GM23248 (cell line): Measurements from ENCODE around the gene MANF. TPM values are rescaled to one million over a fixed set of nuclear protein-coding genes. Genes with fewer than 3 reads are reported as not detected.

ENCODE experiments used
- DNase-seq: peaks from one replicate; pipeline ENCODE4 v3.0.0-alpha.2; 2015
- H2AFZ ChIP-seq: fragments of 200-600 bp; sonication (generic); 2 replicates; pipeline ENCODE4 v1.6.1; 2016; ENCODE audit warnings: antibody characterized with exemption
- H3F3A ChIP-seq: fragments of 200-600 bp; sonication (generic); 2 replicates; pipeline ENCODE4 v1.6.1; 2016; ENCODE audit warnings: mild to moderate bottlenecking, antibody characterized with exemption, mixed run types; ENCODE audit not compliant: insufficient read depth
- H3K27ac ChIP-seq: fragments of 200-600 bp; sonication (generic); 2 replicates; pipeline ENCODE4 v1.5.1; 2016; ENCODE audit warnings: mild to moderate bottlenecking
- H3K27me3 ChIP-seq: fragments of 200-600 bp; sonication (generic); replicated peaks from 2 replicates; pipeline ENCODE4 v1.6.1; 2016; ENCODE audit warnings: mild to moderate bottlenecking; ENCODE audit not compliant: insufficient read depth
- H3K36me3 ChIP-seq: fragments of 200-600 bp; sonication (generic); 2 replicates; pipeline ENCODE4 v1.6.1; 2016; ENCODE audit warnings: low read depth, mild to moderate bottlenecking
- H3K4me1 ChIP-seq: fragments of 200-600 bp; sonication (generic); 2 replicates; pipeline ENCODE4 v1.6.1; 2016; ENCODE audit warnings: mild to moderate bottlenecking; ENCODE audit not compliant: insufficient read depth
- H3K4me2 ChIP-seq: fragments of 200-600 bp; sonication (generic); one replicate; pipeline ENCODE4 v1.6.1; 2016; ENCODE audit warnings: mild to moderate bottlenecking; ENCODE audit not compliant: unreplicated experiment
- H3K4me3 ChIP-seq: fragments of 200-600 bp; sonication (generic); 2 replicates; pipeline ENCODE4 v1.5.1; 2016; ENCODE audit warnings: mild to moderate bottlenecking
- H3K79me2 ChIP-seq: fragments of 200-600 bp; sonication (generic); 2 replicates; pipeline ENCODE4 v1.6.1; 2016; ENCODE audit warnings: mild to moderate bottlenecking; ENCODE audit not compliant: insufficient read depth
- H3K9ac ChIP-seq: fragments of 200-600 bp; sonication (generic); 2 replicates; pipeline ENCODE4 v1.6.1; 2016; ENCODE audit warnings: mild to moderate bottlenecking
- H3K9me2 ChIP-seq: fragments of 200-600 bp; sonication (generic); 2 replicates; pipeline ENCODE4 v1.6.1; 2016; ENCODE audit warnings: mixed run types, mild to moderate bottlenecking, moderate library complexity; ENCODE audit not compliant: insufficient read depth
- H3K9me3 ChIP-seq: fragments of 200-600 bp; sonication (generic); one replicate; pipeline ENCODE4 v1.6.1; 2017; ENCODE audit warnings: low read depth
- H4K20me1 ChIP-seq: fragments of 200-600 bp; sonication (generic); 2 replicates; pipeline ENCODE4 v1.6.0; 2016; ENCODE audit not compliant: insufficient read depth
- EZH2 ChIP-seq: fragments of 200-600 bp; sonication (generic); IDR thresholded peaks from 2 replicates; pipeline ENCODE4 v1.6.1; 2018; ENCODE audit warnings: antibody characterized with exemption, mild to moderate bottlenecking; ENCODE audit not compliant: insufficient read depth, poor library complexity, severe bottlenecking
- EZH2phosphoT487 ChIP-seq: fragments of 200-600 bp; sonication (generic); IDR thresholded peaks from 2 replicates; pipeline ENCODE4 v1.6.1; 2018; ENCODE audit warnings: antibody characterized with exemption, moderate library complexity, mild to moderate bottlenecking, low read depth; ENCODE audit not compliant: insufficient read depth
- WGBS, 2 experiments: methylation state at CpG; one replicate each; pipeline ENCODE4 v1.1.6; 2015 to 2017; ENCODE audit warnings: low lambda C conversion rate in 2 of 2, low coverage in 1 of 2; ENCODE audit errors: missing lambda C conversion rate in 2 of 2; 5-methylcytosine and 5-hydroxymethylcytosine counted together
- in situ Hi-C: fragments of 300-500 bp; cut with MboI; formaldehyde crosslinking; loops from 2 replicates; pipeline ENCODE4 v1.15.0; 2020
- polyA plus RNA-seq: library from polyadenylated mRNA; unstranded; fragments of >200 nt; fragmentation: Nextera tagmentation; extraction: Ambion mirVana; gene quantifications from 2 replicates; pipeline ENCODE4 v1.2.1, GENCODE V29; 2016
- total RNA-seq: library from RNA; depleted of rRNA; stranded (reverse); fragments of >200 nt; shearing (Covaris generic); gene quantifications from 2 replicates; pipeline ENCODE4 v1.2.3, GENCODE V29; 2014

Gene MANF
- total and polyA plus RNA-seq, 2 experiments from 2014 or later: 31.1 to 61.2 TPM

- peaks cover 22% of the 10 kb centered on the region for H3K36me3 ChIP-seq
- DNase-seq: no peak
- peaks cover 29% of the 10 kb centered on the region for H3K79me2 ChIP-seq
- H3K9me3 ChIP-seq: no peaks in the 10 kb centered on the region
- H3K4me1 ChIP-seq: peaks cover 9% of the 10 kb centered on the region; the same call in 1 of the 2 replicates
- H3F3A ChIP-seq: peaks cover 24% of the 10 kb centered on the region
- H3K27ac ChIP-seq: no peak overlapping the region
- TF ChIP-seq EZH2: no peak
- no peak for TF ChIP-seq EZH2phosphoT487
- H2AFZ ChIP-seq: no peak overlapping the region
- no peaks in the 10 kb centered on the region; the same call in 1 of the 2 replicates for H4K20me1 ChIP-seq
- no peak overlapping the region for H3K9ac ChIP-seq
- no peaks in the 10 kb centered on the region for H3K9me2 ChIP-seq
- no peaks in the 10 kb centered on the region for H3K27me3 ChIP-seq
- WGBS, 2 experiments: 91 to 94% methylated on average over 8 of the region's 8 CpGs
- in situ Hi-C loops: no loop called here
- H3K4me3 ChIP-seq: no peak overlapping the region
- no peak overlapping the region for H3K4me2 ChIP-seq
Observed at GRCh38 chr3:51398595-51399310, 13.7 kb downstream of the MANF start.

GRCh38 chr3:51400166-51400565 lies 15.1 kb downstream of the MANF start:
- peaks cover 24% of the 10 kb centered on the region for H3F3A ChIP-seq
- no peak overlapping the region for H3K4me2 ChIP-seq
- WGBS, 2 experiments: 96 to 98% methylated on average over 4 of the region's 4 CpGs
- H3K27ac ChIP-seq: no peak overlapping the region
- no peak overlapping the region for H3K9ac ChIP-seq
- no peaks in the 10 kb centered on the region for H3K9me3 ChIP-seq
- no peak for TF ChIP-seq EZH2phosphoT487
- no peak for TF ChIP-seq EZH2
- H3K4me3 ChIP-seq: no peak overlapping the region
- H3K4me1 ChIP-seq: no peaks in the 10 kb centered on the region; the same call in 1 of the 2 replicates
- H3K36me3 ChIP-seq: peaks cover 10% of the 10 kb centered on the region; the same call in 1 of the 2 replicates
- H3K9me2 ChIP-seq: no peaks in the 10 kb centered on the region
- no peaks in the 10 kb centered on the region for H3K27me3 ChIP-seq
- DNase-seq: no peak
- no peaks in the 10 kb centered on the region for H4K20me1 ChIP-seq
- H3K79me2 ChIP-seq: peaks cover 15% of the 10 kb centered on the region
- no peak overlapping the region for H2AFZ ChIP-seq
- in situ Hi-C loops: no loop called here

GRCh38 chr3:51401735-51402134 lies 16.6 kb downstream of the MANF start:
- TF ChIP-seq EZH2 (no peak), EZH2phosphoT487 (no peak)
- in situ Hi-C loops: no loop called here
- Histone ChIP-seq H2AFZ (no peak overlapping the region), H3K79me2 (0 out of 2 replicates have a peak, but pooled peaks cover 4% of the 10 kb centered on the region), H3K9me3 (no peaks in the 10 kb centered on the region), H3K27ac (no peak overlapping the region), H3K9me2 (no peaks in the 10 kb centered on the region), H3K9ac (no peak overlapping the region), H3K36me3 (peaks cover 6% of the 10 kb centered on the region; the same call in 1 of the 2 replicates), H3K4me1 (no peaks in the 10 kb centered on the region), H3K4me2 (no peak overlapping the region), H4K20me1 (no peaks in the 10 kb centered on the region), H3F3A (peaks cover 22% of the 10 kb centered on the region), H3K4me3 (no peak overlapping the region), H3K27me3 (no peaks in the 10 kb centered on the region)
- DNase-seq: no peak
- WGBS, 2 experiments: 82 to 85% methylated on average over 4 of the region's 4 CpGs

GRCh38 chr3:51403675-51404074 lies 18.6 kb downstream of the MANF start:
- H3K4me2 ChIP-seq: no peak overlapping the region
- H3K9me2 ChIP-seq: no peaks in the 10 kb centered on the region
- H3K79me2 ChIP-seq: 0 out of 2 replicates have a peak, but pooled peaks cover 4% of the 10 kb centered on the region
- H3K9me3 ChIP-seq: no peaks in the 10 kb centered on the region
- H3K9ac ChIP-seq: no peak overlapping the region
- in situ Hi-C loops: no loop called here
- H4K20me1 ChIP-seq: no peaks in the 10 kb centered on the region
- peaks cover under 1% of the 10 kb centered on the region; the same call in 1 of the 2 replicates for H3K36me3 ChIP-seq
- H3K27me3 ChIP-seq: no peaks in the 10 kb centered on the region
- no peak overlapping the region for H3K4me3 ChIP-seq
- 0 out of 2 replicates have a peak, but pooled peaks cover 8% of the 10 kb centered on the region for H3F3A ChIP-seq
- DNase-seq: no peak
- no peak overlapping the region for H3K27ac ChIP-seq
- no peaks in the 10 kb centered on the region for H3K4me1 ChIP-seq
- TF ChIP-seq EZH2phosphoT487 (no peak), EZH2 (no peak)
- H2AFZ ChIP-seq: no peak overlapping the region
